Measurements from ENCODE around the gene RILPL2. TPM values are rescaled to one million over a fixed set of nuclear protein-coding genes. Genes with fewer than 3 reads are reported as not detected.

Gene RILPL2
- total RNA-seq, 1 experiment from 2014 or later, result 2.6 TPM

DNA sequence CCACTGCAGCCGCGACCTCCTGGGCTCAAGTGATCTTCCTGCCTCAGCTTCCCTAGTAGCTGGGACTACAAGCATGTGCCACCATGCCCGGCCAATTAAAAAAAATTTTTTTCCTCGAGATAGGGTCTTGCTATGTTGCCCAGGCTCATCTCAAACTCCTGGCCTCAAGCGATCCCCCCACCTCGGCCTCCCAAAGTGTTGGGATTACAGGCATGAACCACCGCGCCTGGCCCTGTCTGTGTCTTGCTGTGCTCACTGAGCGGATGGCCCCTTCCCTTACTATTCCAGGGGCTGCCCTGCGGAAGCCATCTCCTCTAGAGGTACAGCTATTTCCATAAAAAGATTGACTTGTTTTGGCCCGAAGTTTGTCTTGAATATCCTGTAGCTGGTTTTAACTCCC lies 41.6 kb upstream of the RILPL2 start:
- CTCF ChIA-PET, result interaction anchor here (0.7 kb wide), 1 partner anchor 106 kb away, joined by 3 read pairs; the partner anchor contains the start of gene TMED2
- Mint-ChIP-seq H3K9me3 (ENCODE audit: unreplicated experiment) (no peaks in the 10 kb centered on the region), H3K36me3 (ENCODE audit: insufficient read depth, unreplicated experiment) (peaks cover 66% of the 10 kb centered on the region), H3K4me3 (ENCODE audit: unreplicated experiment) (no peak overlapping the region), H3K27ac (ENCODE audit: low read depth, unreplicated experiment) (no peak overlapping the region), H3K27me3 (ENCODE audit: insufficient read depth, unreplicated experiment) (no peaks in the 10 kb centered on the region), H3K4me1 (ENCODE audit: insufficient read depth, unreplicated experiment) (peaks cover 10% of the 10 kb centered on the region)
- DNase-seq (ENCODE audit: unreplicated experiment), result no peak
- POLR2A ChIA-PET, result interaction anchor here (0.6 to 1.4 kb wide), 3 partner anchors 12 to 499 kb away, joined by 3 to 4 read pairs (median 3); no protein-coding TSS in a partner anchor
- BruUV-seq (replicated peaks), result no TSS peak
- TF ChIP-seq, protein P1, sequence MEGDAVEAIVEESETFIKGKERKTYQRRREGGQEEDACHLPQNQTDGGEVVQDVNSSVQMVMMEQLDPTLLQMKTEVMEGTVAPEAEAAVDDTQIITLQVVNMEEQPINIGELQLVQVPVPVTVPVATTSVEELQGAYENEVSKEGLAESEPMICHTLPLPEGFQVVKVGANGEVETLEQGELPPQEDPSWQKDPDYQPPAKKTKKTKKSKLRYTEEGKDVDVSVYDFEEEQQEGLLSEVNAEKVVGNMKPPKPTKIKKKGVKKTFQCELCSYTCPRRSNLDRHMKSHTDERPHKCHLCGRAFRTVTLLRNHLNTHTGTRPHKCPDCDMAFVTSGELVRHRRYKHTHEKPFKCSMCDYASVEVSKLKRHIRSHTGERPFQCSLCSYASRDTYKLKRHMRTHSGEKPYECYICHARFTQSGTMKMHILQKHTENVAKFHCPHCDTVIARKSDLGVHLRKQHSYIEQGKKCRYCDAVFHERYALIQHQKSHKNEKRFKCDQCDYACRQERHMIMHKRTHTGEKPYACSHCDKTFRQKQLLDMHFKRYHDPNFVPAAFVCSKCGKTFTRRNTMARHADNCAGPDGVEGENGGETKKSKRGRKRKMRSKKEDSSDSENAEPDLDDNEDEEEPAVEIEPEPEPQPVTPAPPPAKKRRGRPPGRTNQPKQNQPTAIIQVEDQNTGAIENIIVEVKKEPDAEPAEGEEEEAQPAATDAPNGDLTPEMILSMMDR (IDR thresholded peaks at IDR 0.05; ENCODE audit: unreplicated experiment), result no peak
- intact Hi-C loops (cut with micrococcal nuclease), result no loop called here

DNA sequence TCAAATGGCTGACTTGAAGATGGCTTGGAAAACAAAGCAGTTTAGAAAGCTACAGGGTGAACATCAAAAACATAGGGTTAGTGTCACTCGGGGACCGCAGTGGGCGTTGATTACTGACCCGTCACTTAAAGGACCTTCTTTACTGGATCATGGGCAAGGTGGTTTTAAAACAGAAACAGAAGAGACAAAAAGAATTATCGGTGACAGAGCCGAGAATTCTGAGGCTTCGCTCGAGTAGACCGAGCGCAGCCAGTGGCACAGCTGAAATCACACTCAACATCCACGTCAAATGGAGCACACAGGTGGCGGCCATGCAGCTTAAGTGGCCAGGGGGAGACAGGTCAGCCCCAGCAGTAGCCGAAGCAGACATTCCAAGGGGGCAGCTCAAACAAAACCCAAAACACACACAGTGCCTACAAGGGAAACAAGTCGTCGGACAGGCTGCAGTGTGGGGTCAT lies 38.8 kb upstream of the RILPL2 start:
- TF ChIP-seq, protein P1 (IDR thresholded peaks at IDR 0.05; ENCODE audit: unreplicated experiment), result no peak
- POLR2A ChIA-PET, result interaction anchor here (0.9 to 1.4 kb wide), 2 partner anchors 8 to 10 kb away, joined by 3 read pairs; no protein-coding TSS in a partner anchor
- H3K27ac Mint-ChIP-seq (ENCODE audit: low read depth, unreplicated experiment), result no peak overlapping the region

DNA sequence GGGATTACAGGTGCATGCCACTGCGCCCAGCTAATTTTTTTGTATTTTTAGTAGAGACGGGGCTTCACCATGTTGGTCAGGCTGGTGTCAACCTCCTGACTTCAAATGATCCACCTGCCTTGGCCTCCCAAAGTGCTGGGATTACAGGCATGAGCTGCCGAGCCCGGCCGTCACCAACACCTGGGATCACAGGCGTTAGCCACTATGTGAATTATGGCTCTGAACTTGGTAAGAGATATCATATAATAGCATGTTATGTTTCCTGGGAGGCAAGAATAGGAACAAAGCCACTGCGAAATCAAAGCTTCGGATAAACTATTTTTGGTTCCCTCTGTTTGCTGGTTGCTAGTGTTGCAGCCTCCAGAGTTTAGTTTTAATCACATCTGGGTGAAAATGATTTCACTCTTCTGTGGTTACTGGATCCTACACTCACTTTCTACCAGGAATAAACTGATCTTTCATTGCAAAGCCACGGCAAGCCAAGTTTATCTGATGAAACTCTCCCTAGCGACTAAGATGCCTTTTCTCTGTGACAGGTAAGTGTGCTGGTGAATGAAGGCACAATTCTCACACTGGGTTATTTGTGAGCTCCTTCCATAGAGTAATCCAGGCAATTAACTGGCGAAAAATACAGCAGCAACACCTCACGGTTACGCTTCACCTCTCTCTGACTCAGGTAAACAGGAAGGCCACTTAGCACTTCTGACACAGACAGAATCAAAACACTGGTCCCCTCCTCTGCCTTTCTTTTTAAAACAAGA lies 38.2 kb upstream of the RILPL2 start:
- intact Hi-C loops (cut with micrococcal nuclease), result no loop called here

More for the DNA sequence above, 38.8 kb upstream of the RILPL2 start:
- intact Hi-C loops (cut with micrococcal nuclease), result no loop called here
- H3K27me3 Mint-ChIP-seq (ENCODE audit: insufficient read depth, unreplicated experiment), result no peaks in the 10 kb centered on the region
- no peak overlapping the region for H3K4me3 Mint-ChIP-seq (ENCODE audit: unreplicated experiment)
- DNase-seq (ENCODE audit: unreplicated experiment), result no peak
- CTCF ChIA-PET, result no interaction called here
- peaks cover 10% of the 10 kb centered on the region for H3K4me1 Mint-ChIP-seq (ENCODE audit: insufficient read depth, unreplicated experiment)
- H3K9me3 Mint-ChIP-seq (ENCODE audit: unreplicated experiment), result no peaks in the 10 kb centered on the region
- peaks cover 69% of the 10 kb centered on the region for H3K36me3 Mint-ChIP-seq (ENCODE audit: insufficient read depth, unreplicated experiment)
- BruUV-seq (replicated peaks), result no TSS peak

DNA sequence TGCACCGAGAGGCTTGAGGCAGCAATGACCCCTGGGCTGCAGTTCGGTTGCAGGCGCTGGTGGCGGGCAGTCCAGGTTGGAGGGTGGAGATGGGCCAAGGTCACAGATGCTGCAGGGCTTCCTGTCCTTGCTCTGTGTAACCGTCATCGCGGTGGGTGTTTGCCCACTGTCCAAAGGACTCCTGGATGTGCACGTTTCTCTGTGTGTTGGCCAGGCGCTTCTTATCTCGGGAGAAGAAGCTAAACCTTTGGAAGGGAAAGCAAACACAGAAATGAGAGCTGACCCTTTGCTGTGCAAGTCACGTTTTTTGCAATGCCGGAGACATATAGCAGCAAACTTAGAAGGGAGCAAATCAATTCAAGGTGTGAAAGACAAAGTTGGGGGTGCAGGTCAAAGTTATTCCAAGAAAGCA lies 36.0 kb upstream of the RILPL2 start:
- intact Hi-C loops (cut with micrococcal nuclease), result no loop called here
- CTCF ChIA-PET, result no interaction called here
- no TSS peak for BruUV-seq (replicated peaks)

More for the DNA sequence above, 38.2 kb upstream of the RILPL2 start:
- ChIA-PET POLR2A (interaction anchor here (0.9 to 1.5 kb wide), 3 partner anchors 8 to 17 kb away, joined by 3 read pairs; partner anchors contain the start of gene SNRNP35), CTCF (interaction anchor here (0.5 to 0.6 kb wide), 2 partner anchors 16 to 37 kb away, joined by 3 read pairs; no protein-coding TSS in a partner anchor)
- DNase-seq (ENCODE audit: unreplicated experiment), result no peak
- H3K36me3 Mint-ChIP-seq (ENCODE audit: insufficient read depth, unreplicated experiment), result peaks cover 67% of the 10 kb centered on the region
- H3K27ac Mint-ChIP-seq (ENCODE audit: low read depth, unreplicated experiment), result no peak overlapping the region
- no TSS peak for BruUV-seq (replicated peaks)
- TF ChIP-seq, protein P1 (IDR thresholded peaks at IDR 0.05; ENCODE audit: unreplicated experiment), result no peak
- H3K9me3 Mint-ChIP-seq (ENCODE audit: unreplicated experiment), result no peaks in the 10 kb centered on the region
- no peak overlapping the region for H3K4me3 Mint-ChIP-seq (ENCODE audit: unreplicated experiment)
- peaks cover 10% of the 10 kb centered on the region for H3K4me1 Mint-ChIP-seq (ENCODE audit: insufficient read depth, unreplicated experiment)
- no peaks in the 10 kb centered on the region for H3K27me3 Mint-ChIP-seq (ENCODE audit: insufficient read depth, unreplicated experiment)

More for the DNA sequence above, 36.0 kb upstream of the RILPL2 start:
- Mint-ChIP-seq H3K9me3 (ENCODE audit: unreplicated experiment) (no peaks in the 10 kb centered on the region), H3K4me1 (ENCODE audit: insufficient read depth, unreplicated experiment) (no peaks in the 10 kb centered on the region), H3K27ac (ENCODE audit: low read depth, unreplicated experiment) (no peak overlapping the region), H3K27me3 (ENCODE audit: insufficient read depth, unreplicated experiment) (no peaks in the 10 kb centered on the region), H3K36me3 (ENCODE audit: insufficient read depth, unreplicated experiment) (peaks cover 58% of the 10 kb centered on the region), H3K4me3 (ENCODE audit: unreplicated experiment) (no peak overlapping the region)
- DNase-seq (ENCODE audit: unreplicated experiment), result no peak
- POLR2A ChIA-PET, result interaction anchor here (0.9 to 1.7 kb wide), 4 partner anchors 13 to 117 kb away, joined by 3 to 7 read pairs (median 4); no protein-coding TSS in a partner anchor
- TF ChIP-seq, protein P1 (IDR thresholded peaks at IDR 0.05; ENCODE audit: unreplicated experiment), result no peak

Data from MCF 10A (cell line).